ENCODE measurements around the gene RASAL2.

DNA sequence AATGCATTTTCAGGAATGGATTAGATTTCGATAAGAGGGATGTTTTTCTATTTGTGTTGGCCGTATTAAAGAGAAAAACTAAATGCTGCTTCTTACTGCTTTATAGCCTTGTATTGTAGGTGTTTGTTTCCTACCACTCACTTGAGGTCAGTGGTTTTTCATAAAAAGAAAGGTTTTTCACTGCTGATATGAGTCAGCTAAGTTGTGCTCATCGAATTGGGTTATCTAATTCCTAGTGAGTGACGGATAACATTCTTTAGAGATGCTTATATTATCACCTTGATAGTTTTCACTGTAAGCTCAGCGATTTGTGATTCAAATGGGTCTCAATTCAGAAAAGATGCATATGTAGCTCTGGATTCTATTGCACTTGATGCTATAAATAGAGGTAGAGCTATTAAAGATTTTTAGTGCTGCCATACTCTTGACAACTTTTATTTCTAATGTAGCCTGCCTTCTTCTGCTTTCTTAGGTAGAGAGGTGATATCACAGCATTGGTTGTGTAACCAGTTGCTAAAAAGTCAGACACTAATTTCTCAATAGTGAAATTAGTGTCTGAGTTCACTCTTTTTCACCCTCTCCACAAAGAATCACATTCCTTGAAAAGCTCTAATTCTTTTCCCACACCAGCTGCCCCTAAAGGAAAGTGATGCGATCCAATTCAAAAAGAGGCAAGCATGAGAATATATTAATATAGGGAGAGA is 180.0 kb downstream of the RASAL2 start:
- TF ChIP-seq CTCF (conservative IDR thresholded peaks at IDR 0.05 in 1 of 2, IDR thresholded peaks at IDR 0.05 in 1 of 2; ENCODE audit: low read depth in 1 of 2, low read length in 2 of 2) = no peak
- no peak for TF ChIP-seq EZH2 (IDR thresholded peaks at IDR 0.05; ENCODE audit: low read length, missing control alignments)
